Nephron (organoid): ENCODE results near the gene KBTBD12.

Source experiments
- H3K27ac Mint-ChIP-seq, 3 experiments: 2 replicates each; pipeline ENCODE4 v1.8.0; 2020; ENCODE audit warnings: mixed read lengths in 3 of 3, mild to moderate bottlenecking in 2 of 3, moderate library complexity in 1 of 3
- H3K27me3 Mint-ChIP-seq: 2 replicates; pipeline ENCODE4 v1.8.0; 2021; ENCODE audit warnings: low read depth, mild to moderate bottlenecking, moderate library complexity, mixed read lengths
- H3K36me3 Mint-ChIP-seq: 2 replicates; pipeline ENCODE4 v1.8.0; 2020; ENCODE audit warnings: low read depth, mixed read lengths
- H3K4me1 Mint-ChIP-seq: 2 replicates; pipeline ENCODE4 v1.8.0; 2020; ENCODE audit warnings: mixed read lengths
- H3K4me3 Mint-ChIP-seq, 3 experiments: 2 replicates each; pipeline ENCODE4 v1.8.0; 2020; ENCODE audit warnings: mild to moderate bottlenecking in 3 of 3, mixed read lengths in 3 of 3, moderate library complexity in 2 of 3
- H3K9me3 Mint-ChIP-seq: 2 replicates; pipeline ENCODE4 v1.8.0; 2020; ENCODE audit warnings: mixed read lengths
- TF ChIP-seq, protein P1 (sequence below), 3 experiments: fragments of 200-600 bp; sonication (generic); IDR thresholded peaks; one replicate each; pipeline ENCODE4 v1.5.0; 2021; ENCODE audit warnings: antibody characterized with exemption in 3 of 3; ENCODE audit not compliant: unreplicated experiment in 3 of 3

KBTBD12 gene

GRCh38 chr3:127914584-127914983, 448 bp upstream of the KBTBD12 start:
- peaks cover 2% of the 10 kb centered on the region for H3K9me3 Mint-ChIP-seq
- peaks cover 12% of the 10 kb centered on the region for H3K27me3 Mint-ChIP-seq
- peak overlapping the region; percentile 36 to 82 (median 64) for H3K27ac Mint-ChIP-seq
- H3K4me3 Mint-ChIP-seq, result peak overlapping the region in 1 of 3 experiments; percentile 17
- H3K36me3 Mint-ChIP-seq, result no peaks in the 10 kb centered on the region
- TF ChIP-seq, protein P1, sequence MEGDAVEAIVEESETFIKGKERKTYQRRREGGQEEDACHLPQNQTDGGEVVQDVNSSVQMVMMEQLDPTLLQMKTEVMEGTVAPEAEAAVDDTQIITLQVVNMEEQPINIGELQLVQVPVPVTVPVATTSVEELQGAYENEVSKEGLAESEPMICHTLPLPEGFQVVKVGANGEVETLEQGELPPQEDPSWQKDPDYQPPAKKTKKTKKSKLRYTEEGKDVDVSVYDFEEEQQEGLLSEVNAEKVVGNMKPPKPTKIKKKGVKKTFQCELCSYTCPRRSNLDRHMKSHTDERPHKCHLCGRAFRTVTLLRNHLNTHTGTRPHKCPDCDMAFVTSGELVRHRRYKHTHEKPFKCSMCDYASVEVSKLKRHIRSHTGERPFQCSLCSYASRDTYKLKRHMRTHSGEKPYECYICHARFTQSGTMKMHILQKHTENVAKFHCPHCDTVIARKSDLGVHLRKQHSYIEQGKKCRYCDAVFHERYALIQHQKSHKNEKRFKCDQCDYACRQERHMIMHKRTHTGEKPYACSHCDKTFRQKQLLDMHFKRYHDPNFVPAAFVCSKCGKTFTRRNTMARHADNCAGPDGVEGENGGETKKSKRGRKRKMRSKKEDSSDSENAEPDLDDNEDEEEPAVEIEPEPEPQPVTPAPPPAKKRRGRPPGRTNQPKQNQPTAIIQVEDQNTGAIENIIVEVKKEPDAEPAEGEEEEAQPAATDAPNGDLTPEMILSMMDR (IDR thresholded peaks at IDR 0.05; ENCODE audit: unreplicated experiment in 3 of 3), result no peak
- peaks cover 32% of the 10 kb centered on the region for H3K4me1 Mint-ChIP-seq

DNA sequence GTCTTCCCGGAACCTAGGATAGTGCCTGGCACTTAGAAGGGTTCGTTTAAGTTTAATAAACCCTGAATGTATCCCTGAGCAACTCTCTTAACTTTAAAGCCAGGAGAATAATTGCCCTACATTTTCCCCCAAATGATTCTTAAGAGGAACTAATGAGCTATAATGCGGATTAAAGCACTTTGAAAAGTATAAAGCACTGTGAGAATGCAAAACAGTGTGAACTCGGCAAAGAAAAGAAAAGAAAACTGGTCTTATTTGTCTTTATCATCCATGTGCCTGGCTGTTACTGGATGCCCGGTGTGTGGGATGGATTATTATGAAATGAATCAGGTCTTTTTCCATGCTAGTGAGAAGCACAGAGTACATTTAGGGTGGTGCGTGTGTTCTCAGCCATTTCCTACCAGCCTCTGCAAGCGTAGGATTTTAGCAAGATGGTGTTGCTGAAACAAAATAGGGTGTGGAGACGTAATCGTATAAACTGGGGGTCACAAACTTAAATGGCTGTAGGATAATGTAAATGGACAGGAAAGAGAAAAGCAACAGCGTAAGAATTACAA, 983 bp downstream of the KBTBD12 start:
- peak overlapping the region in 2 of 3 experiments; percentile 61 to 67 for H3K4me3 Mint-ChIP-seq
- peaks cover 2% of the 10 kb centered on the region for H3K9me3 Mint-ChIP-seq
- TF ChIP-seq, protein P1 (IDR thresholded peaks at IDR 0.05; ENCODE audit: unreplicated experiment in 3 of 3), result no peak
- H3K36me3 Mint-ChIP-seq, result no peaks in the 10 kb centered on the region
- peaks cover 12% of the 10 kb centered on the region for H3K27me3 Mint-ChIP-seq
- H3K4me1 Mint-ChIP-seq, result peaks cover 36% of the 10 kb centered on the region
- peak overlapping the region in 2 of 3 experiments; percentile 61 to 67 for H3K27ac Mint-ChIP-seq

- H3K9me3 Mint-ChIP-seq, result no peaks in the 10 kb centered on the region
- H3K27me3 Mint-ChIP-seq, result peaks cover 8% of the 10 kb centered on the region
- H3K27ac Mint-ChIP-seq, result no peak overlapping the region
- H3K4me3 Mint-ChIP-seq, result no peak overlapping the region
- H3K4me1 Mint-ChIP-seq, result peaks cover 12% of the 10 kb centered on the region
- TF ChIP-seq, protein P1 (IDR thresholded peaks at IDR 0.05; ENCODE audit: unreplicated experiment in 3 of 3), result no peak
- H3K36me3 Mint-ChIP-seq, result no peaks in the 10 kb centered on the region
Observed at GRCh38 chr3:127920738-127921137, 5.7 kb downstream of the KBTBD12 start.

- Mint-ChIP-seq H3K36me3 (no peaks in the 10 kb centered on the region), H3K27ac (no peak overlapping the region), H3K4me3 (no peak overlapping the region), H3K9me3 (no peaks in the 10 kb centered on the region), H3K27me3 (peaks cover 3% of the 10 kb centered on the region), H3K4me1 (peaks cover 6% of the 10 kb centered on the region)
- TF ChIP-seq, protein P1 (IDR thresholded peaks at IDR 0.05; ENCODE audit: unreplicated experiment in 3 of 3), result no peak
Observed at GRCh38 chr3:127923611-127924010, 8.6 kb downstream of the KBTBD12 start.

GRCh38 chr3:127925384-127925783, 10.4 kb downstream of the KBTBD12 start:
- Mint-ChIP-seq H3K9me3 (no peaks in the 10 kb centered on the region), H3K27ac (no peak overlapping the region), H3K27me3 (peaks cover 3% of the 10 kb centered on the region), H3K4me3 (no peak overlapping the region), H3K4me1 (peaks cover 1% of the 10 kb centered on the region), H3K36me3 (no peaks in the 10 kb centered on the region)
- TF ChIP-seq, protein P1 (IDR thresholded peaks at IDR 0.05; ENCODE audit: unreplicated experiment in 3 of 3), result no peak
